ENCODE data around the gene RBP3.

RBP3 gene

GRCh38 chr10:47311193-47311931 lies 36.8 kb upstream of the RBP3 start:
- DNase-seq (ENCODE audit: insufficient read length, low spot score) (no peak), FAIRE-seq (no peak)
- TF ChIP-seq CTCF (IDR thresholded peaks at IDR 0.05; ENCODE audit: insufficient read depth, missing control alignments): no peak

- FAIRE-seq: no peak
- DNase-seq (ENCODE audit: insufficient read length, low spot score): peak; percentile 77
- peak; percentile 83 for TF ChIP-seq CTCF (IDR thresholded peaks at IDR 0.05; ENCODE audit: insufficient read depth, missing control alignments)
Observed at GRCh38 chr10:47311932-47312662, 36.1 kb upstream of the RBP3 start.

- FAIRE-seq (no peak), DNase-seq (ENCODE audit: insufficient read length, low spot score) (no peak)
- no peak for TF ChIP-seq CTCF (IDR thresholded peaks at IDR 0.05; ENCODE audit: insufficient read depth, missing control alignments)
Observed at GRCh38 chr10:47312663-47312995, 35.5 kb upstream of the RBP3 start.

- TF ChIP-seq CTCF (IDR thresholded peaks at IDR 0.05; ENCODE audit: insufficient read depth, missing control alignments): no peak
- DNase-seq (ENCODE audit: insufficient read length, low spot score): no peak
- FAIRE-seq: no peak
Observed at GRCh38 chr10:47314416-47314970, 33.7 kb upstream of the RBP3 start.

- FAIRE-seq: no peak
- no peak for TF ChIP-seq CTCF (IDR thresholded peaks at IDR 0.05; ENCODE audit: insufficient read depth, missing control alignments)
- DNase-seq (ENCODE audit: insufficient read length, low spot score): no peak
Observed at GRCh38 chr10:47315421-47315820, 32.7 kb upstream of the RBP3 start.

GRCh38 chr10:47316131-47316530 lies 32.0 kb upstream of the RBP3 start:
- DNase-seq (ENCODE audit: insufficient read length, low spot score) (no peak), FAIRE-seq (no peak)
- TF ChIP-seq CTCF (IDR thresholded peaks at IDR 0.05; ENCODE audit: insufficient read depth, missing control alignments): no peak

- FAIRE-seq (no peak), DNase-seq (ENCODE audit: insufficient read length, low spot score) (no peak)
- TF ChIP-seq CTCF (IDR thresholded peaks at IDR 0.05; ENCODE audit: insufficient read depth, missing control alignments): no peak
Observed at GRCh38 chr10:47317251-47317650, 30.9 kb upstream of the RBP3 start.
